ENCODE data around the gene JAG1.

JAG1 gene
- total RNA-seq, result 2.4 to 5.0 reads per million in 2 donors

- DNase-seq, result no peak
These were observed at the start of gene JAG1 for GRCh38 chr20:10673842-10674683. Gene JAG1, minus strand, starts transcription at chr20:10673999. Its CDS starts 469 bp downstream, at chr20:10673530.

- DNase-seq, result no peak
These were observed 48.2 kb upstream of the JAG1 start for GRCh38 chr20:10721976-10722375.

DNA sequence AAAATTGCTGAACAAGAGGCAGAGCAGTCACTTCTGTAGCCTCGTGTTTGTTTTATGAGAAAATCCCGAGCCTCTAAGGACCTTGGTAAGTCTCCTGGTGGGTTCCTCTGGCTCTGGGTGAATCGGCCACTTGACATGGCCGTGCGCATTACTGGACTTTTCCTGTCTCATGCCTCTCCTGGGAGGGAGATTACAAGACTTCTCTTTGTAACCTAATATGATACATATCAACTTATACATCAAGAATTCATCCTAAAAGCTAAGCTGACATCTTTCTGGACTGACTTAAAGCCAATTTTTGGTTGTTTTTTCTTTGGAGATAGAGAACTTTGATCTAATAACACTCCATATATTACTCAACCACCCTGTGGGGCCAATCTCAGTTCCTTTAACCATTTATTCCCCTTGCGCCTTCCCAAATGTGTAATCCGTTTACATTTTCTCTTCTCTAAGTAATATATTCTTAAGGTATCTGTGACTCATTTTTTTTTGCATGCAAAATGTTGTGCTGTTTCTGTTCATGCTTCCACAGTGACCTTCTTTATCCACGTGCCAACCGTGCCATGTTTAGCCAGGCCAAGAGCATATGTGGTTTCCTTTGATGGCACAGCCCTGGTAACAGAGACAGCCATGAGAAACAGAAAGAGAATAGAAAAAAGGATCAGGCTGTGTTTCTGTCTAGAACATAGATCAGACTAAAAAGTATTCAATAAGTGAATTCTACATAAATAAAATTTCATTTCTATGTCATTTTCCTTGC is 47.5 kb upstream of the JAG1 start:
- DNase-seq, result no peak

- no peak for DNase-seq
These were observed 46.8 kb upstream of the JAG1 start for GRCh38 chr20:10720565-10720964.

DNA sequence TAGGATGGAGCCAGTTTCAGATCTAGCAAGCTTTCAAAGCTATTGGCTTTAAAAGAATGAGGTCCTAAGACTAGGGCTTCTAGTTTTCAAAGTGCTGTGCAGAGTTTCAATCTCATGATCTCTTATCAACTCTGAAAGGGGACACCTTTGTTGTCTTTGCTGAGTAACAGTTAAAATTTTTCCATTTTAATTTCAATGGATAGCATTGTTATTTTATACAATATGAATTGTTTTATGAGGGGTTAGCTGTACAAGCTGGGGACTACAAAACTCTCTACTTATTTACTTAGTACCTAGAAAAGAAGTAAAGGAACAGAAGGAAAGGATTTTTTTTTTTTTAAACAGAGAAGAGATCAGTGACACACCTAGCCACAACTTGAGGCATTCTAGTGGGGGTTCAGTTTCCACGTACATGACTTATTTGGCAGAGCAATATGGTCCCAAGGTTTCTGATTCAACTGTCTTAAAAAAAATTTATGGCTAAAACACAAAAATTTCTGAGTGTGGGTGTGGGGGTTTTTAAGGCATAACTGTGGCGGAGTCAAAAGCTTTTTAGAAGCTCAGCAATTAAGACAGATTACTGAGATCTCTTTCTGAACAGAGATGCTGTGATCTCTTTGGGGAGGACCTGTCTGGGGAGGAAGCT is 46.1 kb upstream of the JAG1 start:
- no peak for DNase-seq

GRCh38 chr20:10718661-10719060 is 44.9 kb upstream of the JAG1 start:
- no peak for DNase-seq

- DNase-seq, result no peak
These were observed 43.1 kb upstream of the JAG1 start for GRCh38 chr20:10716855-10717254.

GRCh38 chr20:10715035-10715434 is 41.2 kb upstream of the JAG1 start:
- DNase-seq, result no peak

GRCh38 chr20:10714236-10714975 is 40.6 kb upstream of the JAG1 start:
- no peak for DNase-seq

GRCh38 chr20:10713161-10713560 is 39.4 kb upstream of the JAG1 start:
- DNase-seq, result no peak

DNA sequence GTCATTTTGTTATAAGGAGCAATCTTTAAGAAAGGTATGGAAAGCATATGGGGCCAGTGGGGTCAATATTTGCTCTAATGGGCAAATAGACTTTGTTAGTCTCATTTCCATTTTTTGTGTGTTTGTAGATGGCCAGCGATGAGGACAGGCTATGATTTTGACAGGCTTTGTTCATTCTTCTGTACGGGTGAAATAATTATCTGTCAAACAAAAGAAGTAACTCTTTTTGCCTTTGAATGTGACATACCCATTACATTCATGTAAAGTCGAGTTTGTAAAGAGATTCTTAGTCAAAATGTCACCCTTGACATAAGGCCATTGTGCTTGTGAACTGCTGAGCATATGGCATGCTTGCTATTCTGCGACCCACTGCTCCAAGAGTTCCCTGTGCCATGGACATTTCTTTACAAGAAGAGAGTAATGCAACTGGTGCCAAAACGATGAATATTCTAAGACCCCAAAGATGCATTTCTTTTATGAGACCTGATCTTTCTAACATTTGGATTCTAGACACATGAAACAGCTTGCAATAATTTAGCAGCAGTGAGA is 38.2 kb upstream of the JAG1 start:
- DNase-seq, result no peak

DNA sequence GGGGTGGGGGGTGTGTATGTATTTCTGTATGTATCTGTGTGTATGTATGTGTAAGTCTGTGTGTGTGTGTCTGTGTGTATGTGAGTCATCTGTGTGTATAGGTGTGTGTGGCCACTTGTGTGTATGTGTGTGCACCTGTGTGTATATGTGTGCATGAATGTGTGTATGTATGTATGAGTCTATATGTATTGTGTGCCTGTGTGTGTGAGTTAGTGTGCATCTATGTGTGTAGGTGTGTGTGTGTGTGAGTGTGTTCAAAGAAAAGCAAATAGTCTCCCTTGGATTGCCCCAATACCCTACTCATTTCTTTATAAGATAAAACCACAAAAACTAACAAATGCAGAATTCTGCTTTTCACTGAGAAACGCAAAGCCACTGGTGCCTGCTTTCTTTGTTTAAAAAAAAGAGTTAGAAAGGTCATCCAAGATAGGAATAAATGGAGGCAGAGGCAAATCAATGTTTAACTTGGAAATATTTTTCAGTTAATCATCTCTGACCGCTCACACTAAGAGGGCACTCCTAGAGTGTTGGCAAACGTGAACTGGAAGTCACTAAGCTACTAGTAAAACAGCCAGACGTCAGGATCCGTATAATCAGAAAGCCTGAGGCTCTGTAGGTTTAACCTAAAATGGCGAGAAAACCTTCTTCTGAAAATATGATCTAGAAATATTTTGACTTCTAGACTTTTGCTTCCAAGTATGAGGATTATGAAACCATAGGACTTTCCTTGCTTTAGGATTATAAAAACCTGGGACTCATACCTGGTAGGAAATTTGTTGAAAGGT is 37.4 kb upstream of the JAG1 start:
- no peak for DNase-seq

DNA sequence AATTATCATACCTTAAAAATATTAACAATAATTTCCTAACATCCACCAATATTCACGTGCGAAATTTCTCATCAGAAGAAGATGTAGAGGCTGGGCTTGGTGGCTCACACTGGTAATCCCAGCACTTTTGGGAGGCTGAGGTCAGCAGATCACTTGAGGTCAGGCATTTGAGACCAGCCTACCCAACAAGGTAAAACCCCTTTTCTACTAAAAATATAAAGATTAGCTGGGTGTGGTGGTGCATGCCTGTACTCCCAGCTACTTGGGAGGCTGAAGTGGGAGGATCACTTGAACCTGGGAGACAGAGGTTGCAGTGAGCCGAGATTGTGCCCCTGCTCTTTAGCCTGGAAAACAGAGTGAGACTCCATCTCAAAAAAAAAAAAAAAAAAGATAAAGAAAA is 36.1 kb upstream of the JAG1 start:
- no peak for DNase-seq

GRCh38 chr20:10708351-10709185 is 34.8 kb upstream of the JAG1 start:
- no peak for DNase-seq

- no peak for DNase-seq
These were observed 34.0 kb upstream of the JAG1 start for GRCh38 chr20:10707791-10708190.

DNA sequence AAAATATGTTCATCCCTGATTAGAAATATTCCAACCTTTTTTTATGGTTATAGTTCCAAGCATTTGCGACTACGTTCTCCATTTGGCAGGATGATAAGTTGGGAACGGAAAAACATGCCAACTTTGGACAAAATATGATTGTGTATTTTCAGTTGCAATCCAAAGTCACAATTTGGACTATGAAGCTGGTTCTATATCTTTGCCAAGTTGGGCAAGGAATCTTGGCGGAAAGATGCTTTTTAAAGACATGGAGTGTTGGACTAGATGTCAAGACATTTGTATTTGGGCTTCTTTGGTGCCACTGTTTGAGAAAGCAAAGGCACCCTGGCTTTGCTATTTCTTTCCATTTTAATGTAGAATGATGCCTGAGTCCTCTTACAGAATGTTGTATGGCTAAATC is 33.3 kb upstream of the JAG1 start:
- no peak for DNase-seq

- DNase-seq, result no peak
These were observed 32.6 kb upstream of the JAG1 start for GRCh38 chr20:10706460-10706811.

- DNase-seq, result no peak
These were observed 32.1 kb upstream of the JAG1 start for GRCh38 chr20:10705801-10706459.

DNA sequence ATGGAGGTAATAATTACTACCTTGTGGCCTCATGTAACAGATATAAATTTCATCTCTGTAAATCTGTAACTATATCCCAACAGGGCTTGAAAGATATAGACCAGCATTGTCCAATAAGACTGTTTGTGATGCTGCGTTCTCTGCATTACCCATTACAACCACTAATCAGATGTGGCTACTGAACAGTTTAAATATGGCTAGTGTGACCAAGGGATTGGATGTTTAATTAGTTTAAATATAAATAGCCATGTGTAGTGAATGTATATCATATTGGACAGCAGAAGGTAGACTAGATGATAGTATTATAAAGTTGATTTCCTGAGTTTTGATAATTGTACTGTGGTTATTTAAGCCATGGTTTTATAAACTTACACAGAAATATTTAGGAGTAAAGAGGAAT is 27.8 kb upstream of the JAG1 start:
- DNase-seq, result no peak

DNA sequence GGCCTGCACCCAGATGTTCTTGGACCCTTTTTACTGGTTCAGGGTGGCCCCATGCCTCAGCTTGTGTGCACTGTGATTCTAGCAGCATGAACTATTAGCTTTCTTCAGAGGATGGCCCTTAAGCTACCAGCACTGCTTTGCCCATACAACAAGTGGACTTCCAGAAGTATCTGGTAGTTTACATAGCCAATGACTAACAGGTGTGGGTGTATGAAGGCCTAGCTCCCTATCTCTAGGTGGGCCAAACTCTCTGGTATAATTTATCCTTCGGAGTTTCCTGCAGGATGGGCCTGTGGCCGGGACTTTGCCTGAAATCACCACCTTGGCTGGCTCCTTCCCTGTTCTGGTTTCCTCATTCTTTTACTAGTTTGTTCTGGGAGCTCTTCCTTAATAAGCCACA is 26.1 kb upstream of the JAG1 start:
- DNase-seq, result no peak
